GM12878 (cell line): Measurements from ENCODE around the gene CYB5RL. TPM values are rescaled to one million over a fixed set of nuclear protein-coding genes. Genes with fewer than 3 reads are reported as not detected.

Source experiments
- ATAC-seq: fragments of 200-7000 bp; cut with Tn5 transposase; 3 replicates; pipeline ENCODE4 v1.9.1; 2020; ENCODE audit warnings: mild to moderate bottlenecking, moderate library complexity
- BruUV-seq: library from RNA; stranded (reverse); fragments of 400-500 nt; replicated peaks from 2 replicates; lab custom pipeline; 2021; lab: Mats Ljungman, UMichigan
- CTCF ChIA-PET: fragments of 300-600 bp; sonication (Branson Sonifier 250); formaldehyde crosslinking; extraction: SDS; loops from one replicate; lab custom pipeline; 2021; ENCODE audit warnings: inconsistent platforms; lab: Yijun Ruan, JAX
- POLR2A ChIA-PET: fragments of 350-600 bp; formaldehyde crosslinking; extraction: SDS; loops from one replicate; lab custom pipeline; 2021; ENCODE audit warnings: inconsistent platforms; lab: Charles Lee
- RAD21 ChIA-PET: fragments of 300-600 bp; sonication (Branson Sonifier 250); formaldehyde crosslinking; loops from one replicate; lab custom pipeline; 2023; ENCODE audit warnings: antibody characterized with exemption; ENCODE audit not compliant: unreplicated experiment; lab: Charles Lee
- SMC1A ChIA-PET: fragments of 300-600 bp; sonication (Branson Sonifier 250); formaldehyde crosslinking; loops from one replicate; lab custom pipeline; 2023; ENCODE audit not compliant: unreplicated experiment, uncharacterized antibody; lab: Charles Lee
- DNase-seq: peaks from one replicate; pipeline ENCODE4 v3.0.0-alpha.2; 2011; ENCODE audit warnings: low read depth, low spot score
- FAIRE-seq: peaks from 3 replicates; lab custom pipeline; 2011; peaks lifted over from hg19 to GRCh38; lab: Jason Lieb, UNC
- H2AFZ ChIP-seq: 2 replicates; pipeline ENCODE4 v1.6.0; 2011; ENCODE audit warnings: low read depth, low read length, control low read depth; ENCODE audit not compliant: control insufficient read depth
- H3K27ac ChIP-seq: 2 replicates; pipeline ENCODE4 v1.5.1; 2011; ENCODE audit warnings: control low read depth; ENCODE audit not compliant: control insufficient read depth, insufficient read depth
- H3K27me3 ChIP-seq, 2 experiments: replicated peaks in 1 of 2; 2 replicates each; pipeline versions ENCODE4 v1.6.0 to v1.6.1; 2011; ENCODE audit warnings: low read length in 1 of 2; ENCODE audit not compliant: control insufficient read depth in 2 of 2, insufficient read depth in 2 of 2
- H3K36me3 ChIP-seq, 2 experiments: 2 replicates each; pipeline ENCODE4 v1.5.1; 2011; ENCODE audit warnings: low read length in 1 of 2; ENCODE audit not compliant: control insufficient read depth in 2 of 2, insufficient read depth in 2 of 2
- H3K4me1 ChIP-seq: 2 replicates; pipeline ENCODE4 v1.6.1; 2011; ENCODE audit warnings: mild to moderate bottlenecking, low read length, moderate library complexity, mixed read lengths; ENCODE audit not compliant: control insufficient read depth, insufficient read depth
- H3K4me2 ChIP-seq: 2 replicates; pipeline ENCODE4 v1.6.0; 2011; ENCODE audit warnings: control low read depth; ENCODE audit not compliant: control insufficient read depth, insufficient read depth
- H3K4me3 ChIP-seq: fragments of 200-600 bp; sonication (generic); 2 replicates; pipeline ENCODE4 v1.5.1; 2016
- H3K79me2 ChIP-seq: 2 replicates; pipeline ENCODE4 v1.6.0; 2011; ENCODE audit warnings: low read length; ENCODE audit not compliant: control insufficient read depth, insufficient read depth
- H3K9ac ChIP-seq: 2 replicates; pipeline ENCODE4 v1.8.0; 2011; ENCODE audit warnings: low read length, control low read depth, mixed read lengths; ENCODE audit not compliant: control insufficient read depth, insufficient read depth
- H3K9me3 ChIP-seq: replicated peaks from 3 replicates; pipeline ENCODE4 v1.5.1; 2011; ENCODE audit warnings: mild to moderate bottlenecking, low read length; ENCODE audit not compliant: control insufficient read depth, insufficient read depth
- H4K20me1 ChIP-seq: 2 replicates; pipeline ENCODE4 v1.6.0; 2011; ENCODE audit not compliant: control insufficient read depth, insufficient read depth
- BCL11A ChIP-seq: IDR thresholded peaks from 2 replicates; pipeline ENCODE4 v1.6.1; 2011; ENCODE audit warnings: low read depth, low read length
- FOS ChIP-seq: IDR thresholded peaks from 3 replicates; pipeline ENCODE4 v1.6.1; 2011; ENCODE audit warnings: borderline replicate concordance; ENCODE audit not compliant: insufficient read length; ENCODE audit errors: extremely low read depth
- MEF2B ChIP-seq: fragments of 450-650 bp; IDR thresholded peaks from 2 replicates; pipeline ENCODE4 v1.6.1; 2018; ENCODE audit warnings: mild to moderate bottlenecking, moderate library complexity; ENCODE audit not compliant: partially characterized antibody, poor library complexity, severe bottlenecking
- PAX8 ChIP-seq: fragments of 450-650 bp; IDR thresholded peaks from 2 replicates; pipeline ENCODE4 v1.6.1; 2017; ENCODE audit warnings: mild to moderate bottlenecking, moderate library complexity
- POU2F2 ChIP-seq: IDR thresholded peaks from 3 replicates; pipeline ENCODE4 v1.6.1; 2011; ENCODE audit warnings: low read depth, mild to moderate bottlenecking, low read length, borderline replicate concordance
- TCF3 ChIP-seq: IDR thresholded peaks from 2 replicates; pipeline ENCODE4 v1.6.1; 2012; ENCODE audit warnings: low read depth, mild to moderate bottlenecking, low read length, borderline replicate concordance; ENCODE audit not compliant: insufficient read depth
- WGBS: methylation state at CpG from one replicate; pipeline ENCODE4 v1.1.6; 2016; ENCODE audit warnings: low lambda C conversion rate; ENCODE audit not compliant: insufficient replicate concordance, insufficient coverage; ENCODE audit errors: missing lambda C conversion rate; 5-methylcytosine and 5-hydroxymethylcytosine counted together
- in situ Hi-C: fragments of 300-500 bp; cut with MboI; formaldehyde crosslinking; loops from 9 replicates; pipeline ENCODE4 v1.14.3; 2018; ENCODE audit warnings: mixed read lengths
- intact Hi-C: fragments of 100-400 bp; cut with micrococcal nuclease; formaldehyde crosslinking; loops from one replicate; pipeline ENCODE4 v1.14.2; 2022; ENCODE audit not compliant: unreplicated experiment
- polyA plus RNA-seq, 11 experiments: library from polyadenylated mRNA; depleted of rRNA in 4 of 11; unstranded in 6 of 11; stranded (reverse) in 5 of 11; fragments of >200 nt; fragmentation: Nextera tagmentation in 4 of 11; fragmentation: Illumina TruSeq in 1 of 11; extraction: Ambion mirVana in 4 of 11; extraction: Trizol in 1 of 11; gene quantifications; 1 replicate in 1 of 11; 2 replicates in 10 of 11; pipeline versions ENCODE4 v1.2.1 to v1.2.3, GENCODE V29; 2011 to 2016; ENCODE audit warnings: inconsistent platforms in 2 of 11, missing spikeins in 2 of 11, low read depth in 1 of 11
- total RNA-seq, 4 experiments: library from RNA; depleted of rRNA in 3 of 4; stranded (reverse); fragments of >200 nt in 3 of 4; fragmentation: Illumina TruSeq in 1 of 4; extraction: Trizol in 1 of 4; gene quantifications; 2 replicates each; pipeline versions ENCODE4 v1.2.1 to v1.2.3, GENCODE V29; 2013 to 2021
- TF ChIP-seq, protein P1 (sequence below): fragments of 450-650 bp; IDR thresholded peaks from 2 replicates; pipeline ENCODE4 v1.6.1; 2017; ENCODE audit warnings: low read depth, mild to moderate bottlenecking, moderate library complexity
- TF ChIP-seq, protein P2 (sequence below): fragments of 450-650 bp; formaldehyde crosslinking; IDR thresholded peaks from 2 replicates; pipeline ENCODE4 v1.5.0; 2022; ENCODE audit warnings: mild to moderate bottlenecking, missing genetic modification characterization
- TF ChIP-seq, protein P3 (sequence below): fragments of 450-650 bp; IDR thresholded peaks from 2 replicates; pipeline ENCODE4 v1.6.1; 2016; ENCODE audit warnings: mild to moderate bottlenecking

The CYB5RL gene
- total and polyA plus RNA-seq, 10 of the 15 experiments (the other 5 are each of a cell fraction or from before 2014, with no cell fraction given), result 3.1 to 8.7 (median 7.2) TPM

DNA sequence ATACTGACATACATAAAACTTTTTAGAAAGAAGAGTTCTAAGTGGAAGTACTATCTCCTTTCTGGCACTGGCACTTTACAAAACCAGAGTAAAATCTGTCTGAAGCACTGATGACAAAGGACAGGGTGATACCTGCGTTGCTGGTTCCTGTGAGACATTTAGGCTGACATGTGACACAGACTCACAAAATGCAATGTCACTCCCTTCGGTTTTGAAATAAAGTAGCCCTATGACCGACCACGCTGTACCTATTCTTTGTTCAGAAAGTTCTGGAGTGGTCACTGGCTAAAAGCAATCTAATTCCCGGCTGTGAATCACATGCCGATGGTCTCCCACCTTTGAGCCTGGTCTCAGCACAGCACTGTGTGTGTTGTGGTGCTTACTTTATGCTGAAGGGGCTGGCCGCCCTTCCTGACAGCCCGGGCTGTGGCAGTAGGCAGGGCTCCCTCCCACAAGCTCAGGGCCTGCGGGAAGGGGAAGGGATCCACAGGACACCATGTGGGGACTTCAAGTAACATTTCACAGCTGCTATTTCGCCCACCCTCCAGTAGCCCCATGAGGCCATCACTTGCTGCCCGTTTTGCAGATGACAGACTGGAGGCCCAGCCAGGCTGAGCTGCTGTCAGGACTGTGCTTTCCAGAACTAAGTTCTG, 48.2 kb upstream of the CYB5RL start:
- no TSS peak for BruUV-seq
- Histone ChIP-seq H3K4me2 (no peak overlapping the region), H3K27ac (no peak overlapping the region), H3K79me2 (no peaks in the 10 kb centered on the region), H3K36me3 (peaks cover 0 to 14% of the 10 kb centered on the region in 2 experiments; a peak in 3 of 4 replicates), H3K9me3 (no peaks in the 10 kb centered on the region), H3K4me1 (no peaks in the 10 kb centered on the region), H4K20me1 (no peaks in the 10 kb centered on the region), H3K4me3 (no peak overlapping the region), H3K9ac (no peak overlapping the region), H3K27me3 (no peaks in the 10 kb centered on the region), H2AFZ (no peak overlapping the region)
- ATAC-seq (no peak), FAIRE-seq (no peak), DNase-seq (no peak)
- CTCF ChIA-PET, result no interaction called here
- RAD21 ChIA-PET, result no interaction called here
- intact Hi-C loops, result no loop called here
- SMC1A ChIA-PET, result no interaction called here
- TF ChIP-seq TCF3 (no peak), POU2F2 (no peak), FOS (no peak), PAX8 (no peak), MEF2B (no peak), BCL11A (no peak)
- TF ChIP-seq, protein P1, sequence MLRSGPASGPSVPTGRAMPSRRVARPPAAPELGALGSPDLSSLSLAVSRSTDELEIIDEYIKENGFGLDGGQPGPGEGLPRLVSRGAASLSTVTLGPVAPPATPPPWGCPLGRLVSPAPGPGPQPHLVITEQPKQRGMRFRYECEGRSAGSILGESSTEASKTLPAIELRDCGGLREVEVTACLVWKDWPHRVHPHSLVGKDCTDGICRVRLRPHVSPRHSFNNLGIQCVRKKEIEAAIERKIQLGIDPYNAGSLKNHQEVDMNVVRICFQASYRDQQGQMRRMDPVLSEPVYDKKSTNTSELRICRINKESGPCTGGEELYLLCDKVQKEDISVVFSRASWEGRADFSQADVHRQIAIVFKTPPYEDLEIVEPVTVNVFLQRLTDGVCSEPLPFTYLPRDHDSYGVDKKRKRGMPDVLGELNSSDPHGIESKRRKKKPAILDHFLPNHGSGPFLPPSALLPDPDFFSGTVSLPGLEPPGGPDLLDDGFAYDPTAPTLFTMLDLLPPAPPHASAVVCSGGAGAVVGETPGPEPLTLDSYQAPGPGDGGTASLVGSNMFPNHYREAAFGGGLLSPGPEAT, result no peak
- TF ChIP-seq, protein P2, sequence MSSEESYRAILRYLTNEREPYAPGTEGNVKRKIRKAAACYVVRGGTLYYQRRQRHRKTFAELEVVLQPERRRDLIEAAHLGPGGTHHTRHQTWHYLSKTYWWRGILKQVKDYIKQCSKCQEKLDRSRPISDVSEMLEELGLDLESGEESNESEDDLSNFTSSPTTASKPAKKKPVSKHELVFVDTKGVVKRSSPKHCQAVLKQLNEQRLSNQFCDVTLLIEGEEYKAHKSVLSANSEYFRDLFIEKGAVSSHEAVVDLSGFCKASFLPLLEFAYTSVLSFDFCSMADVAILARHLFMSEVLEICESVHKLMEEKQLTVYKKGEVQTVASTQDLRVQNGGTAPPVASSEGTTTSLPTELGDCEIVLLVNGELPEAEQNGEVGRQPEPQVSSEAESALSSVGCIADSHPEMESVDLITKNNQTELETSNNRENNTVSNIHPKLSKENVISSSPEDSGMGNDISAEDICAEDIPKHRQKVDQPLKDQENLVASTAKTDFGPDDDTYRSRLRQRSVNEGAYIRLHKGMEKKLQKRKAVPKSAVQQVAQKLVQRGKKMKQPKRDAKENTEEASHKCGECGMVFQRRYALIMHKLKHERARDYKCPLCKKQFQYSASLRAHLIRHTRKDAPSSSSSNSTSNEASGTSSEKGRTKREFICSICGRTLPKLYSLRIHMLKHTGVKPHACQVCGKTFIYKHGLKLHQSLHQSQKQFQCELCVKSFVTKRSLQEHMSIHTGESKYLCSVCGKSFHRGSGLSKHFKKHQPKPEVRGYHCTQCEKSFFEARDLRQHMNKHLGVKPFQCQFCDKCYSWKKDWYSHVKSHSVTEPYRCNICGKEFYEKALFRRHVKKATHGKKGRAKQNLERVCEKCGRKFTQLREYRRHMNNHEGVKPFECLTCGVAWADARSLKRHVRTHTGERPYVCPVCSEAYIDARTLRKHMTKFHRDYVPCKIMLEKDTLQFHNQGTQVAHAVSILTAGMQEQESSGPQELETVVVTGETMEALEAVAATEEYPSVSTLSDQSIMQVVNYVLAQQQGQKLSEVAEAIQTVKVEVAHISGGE, result no peak
- TF ChIP-seq, protein P3, sequence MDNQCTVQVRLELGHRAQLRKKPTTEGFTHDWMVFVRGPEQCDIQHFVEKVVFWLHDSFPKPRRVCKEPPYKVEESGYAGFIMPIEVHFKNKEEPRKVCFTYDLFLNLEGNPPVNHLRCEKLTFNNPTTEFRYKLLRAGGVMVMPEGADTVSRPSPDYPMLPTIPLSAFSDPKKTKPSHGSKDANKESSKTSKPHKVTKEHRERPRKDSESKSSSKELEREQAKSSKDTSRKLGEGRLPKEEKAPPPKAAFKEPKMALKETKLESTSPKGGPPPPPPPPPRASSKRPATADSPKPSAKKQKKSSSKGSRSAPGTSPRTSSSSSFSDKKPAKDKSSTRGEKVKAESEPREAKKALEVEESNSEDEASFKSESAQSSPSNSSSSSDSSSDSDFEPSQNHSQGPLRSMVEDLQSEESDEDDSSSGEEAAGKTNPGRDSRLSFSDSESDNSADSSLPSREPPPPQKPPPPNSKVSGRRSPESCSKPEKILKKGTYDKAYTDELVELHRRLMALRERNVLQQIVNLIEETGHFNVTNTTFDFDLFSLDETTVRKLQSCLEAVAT, result no peak
- in situ Hi-C loops, result no loop called here
- POLR2A ChIA-PET, result no interaction called here
- WGBS, result 95% methylated on average over 11 of the region's 11 CpGs
